Measurements from ENCODE around the gene GGT6. TPM values are rescaled to one million over a fixed set of nuclear protein-coding genes. Genes with fewer than 3 reads are reported as not detected.

GGT6 gene
- total and polyA plus RNA-seq, 2 of the 13 experiments (the other 11 are each of a cell fraction or from before 2014, with no cell fraction given) = 0.16 to 0.80 TPM

DNA sequence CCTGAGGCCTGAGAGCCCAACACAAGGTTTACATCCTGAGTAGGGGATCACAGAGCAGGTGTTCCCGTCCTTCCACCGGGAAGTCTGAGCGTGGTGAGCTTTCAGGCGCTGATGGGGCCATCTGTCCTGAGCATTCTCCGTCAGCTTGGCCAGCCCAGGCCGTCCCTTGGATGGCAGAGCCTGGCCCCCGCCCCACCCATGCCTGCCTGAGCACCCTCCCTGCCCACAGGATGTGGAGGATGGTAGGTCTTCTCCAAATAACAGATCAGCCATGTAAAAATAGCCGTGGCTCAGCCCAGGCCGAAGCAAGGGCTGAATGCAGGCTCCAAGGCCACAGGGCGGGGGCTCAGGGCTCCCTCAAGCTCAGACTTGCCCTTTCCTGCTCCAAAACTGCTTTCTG lies 41.5 kb downstream of the GGT6 start:
- no peak for FAIRE-seq
- Histone ChIP-seq H3K36me3 (replicated peaks in 1 of 2; ENCODE audit: control insufficient read depth in 1 of 2, insufficient read depth in 2 of 2, low read length in 2 of 2) (no peaks in the 10 kb centered on the region), H3K4me1 (ENCODE audit: insufficient read depth, low read length) (peaks cover 15% of the 10 kb centered on the region), H3K4me2 (ENCODE audit: low read depth, low read length) (peak overlapping the region; percentile 46), H2AFZ (ENCODE audit: low read length) (no peak overlapping the region), H3K9me3 (ENCODE audit: low read length) (no peaks in the 10 kb centered on the region), H3K27me3 (ENCODE audit: control insufficient read depth in 1 of 2, insufficient read depth in 2 of 2, low read length in 2 of 2) (peaks cover 10 to 61% of the 10 kb centered on the region in 2 experiments), H4K20me1 (ENCODE audit: insufficient read depth, low read length) (no peaks in the 10 kb centered on the region), H3K27ac (ENCODE audit: extremely low read length, insufficient read depth, low read length) (no peak overlapping the region), H3K4me3 (replicated peaks in 1 of 3; ENCODE audit: insufficient read depth in 1 of 3, low read depth in 2 of 3, low read length in 3 of 3) (no peak overlapping the region; a peak in 1 of 6 replicates), H3K79me2 (ENCODE audit: insufficient read depth, low read length) (no peaks in the 10 kb centered on the region), H3K9ac (ENCODE audit: insufficient read depth, low read depth, low read length) (0 out of 2 replicates have a peak overlapping the region, but pooled peaks have one; percentile 7)
- no peak for TF ChIP-seq TBX3 (IDR thresholded peaks at IDR 0.05; ENCODE audit: borderline replicate concordance)
- TF ChIP-seq, protein P1, sequence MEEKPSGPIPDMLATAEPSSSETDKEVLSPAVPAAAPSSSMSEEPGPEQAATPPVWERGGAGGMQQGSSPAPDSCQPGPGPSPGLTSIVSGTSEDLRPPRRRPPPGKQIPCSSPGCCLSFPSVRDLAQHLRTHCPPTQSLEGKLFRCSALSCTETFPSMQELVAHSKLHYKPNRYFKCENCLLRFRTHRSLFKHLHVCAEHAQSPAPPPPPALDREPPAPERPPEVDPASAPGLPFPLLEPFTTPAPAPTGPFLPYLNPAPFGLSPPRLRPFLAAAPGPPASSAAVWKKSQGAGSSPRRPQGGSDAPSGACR (CRISPR knock-in tag; IDR thresholded peaks at IDR 0.05) = no peak
- no peak for TF ChIP-seq FOXP1 (IDR thresholded peaks at IDR 0.05)
- no peak for TF ChIP-seq FOXP1 (CRISPR knock-in tag; IDR thresholded peaks at IDR 0.05)
- TF ChIP-seq ZFAT (CRISPR knock-in tag; conservative IDR thresholded peaks at IDR 0.05) = no peak
- no peak for TF ChIP-seq ZBTB42 (CRISPR knock-in tag; IDR thresholded peaks at IDR 0.05)
- TF ChIP-seq ZMYM3 (CRISPR knock-in tag; IDR thresholded peaks at IDR 0.05) = no peak
- TF ChIP-seq, protein P2, sequence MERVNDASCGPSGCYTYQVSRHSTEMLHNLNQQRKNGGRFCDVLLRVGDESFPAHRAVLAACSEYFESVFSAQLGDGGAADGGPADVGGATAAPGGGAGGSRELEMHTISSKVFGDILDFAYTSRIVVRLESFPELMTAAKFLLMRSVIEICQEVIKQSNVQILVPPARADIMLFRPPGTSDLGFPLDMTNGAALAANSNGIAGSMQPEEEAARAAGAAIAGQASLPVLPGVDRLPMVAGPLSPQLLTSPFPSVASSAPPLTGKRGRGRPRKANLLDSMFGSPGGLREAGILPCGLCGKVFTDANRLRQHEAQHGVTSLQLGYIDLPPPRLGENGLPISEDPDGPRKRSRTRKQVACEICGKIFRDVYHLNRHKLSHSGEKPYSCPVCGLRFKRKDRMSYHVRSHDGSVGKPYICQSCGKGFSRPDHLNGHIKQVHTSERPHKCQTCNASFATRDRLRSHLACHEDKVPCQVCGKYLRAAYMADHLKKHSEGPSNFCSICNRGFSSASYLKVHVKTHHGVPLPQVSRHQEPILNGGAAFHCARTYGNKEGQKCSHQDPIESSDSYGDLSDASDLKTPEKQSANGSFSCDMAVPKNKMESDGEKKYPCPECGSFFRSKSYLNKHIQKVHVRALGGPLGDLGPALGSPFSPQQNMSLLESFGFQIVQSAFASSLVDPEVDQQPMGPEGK (CRISPR knock-in tag; IDR thresholded peaks at IDR 0.05) = no peak
- TF ChIP-seq FOXC1 (CRISPR knock-in tag; IDR thresholded peaks at IDR 0.05; ENCODE audit: borderline replicate concordance) = no peak
- TF ChIP-seq SOX13 (IDR thresholded peaks at IDR 0.05) = no peak
- no peak for TF ChIP-seq SOX13 (CRISPR knock-in tag; conservative IDR thresholded peaks at IDR 0.05 in 1 of 2, IDR thresholded peaks at IDR 0.05 in 1 of 2)
- TF ChIP-seq, protein P3, sequence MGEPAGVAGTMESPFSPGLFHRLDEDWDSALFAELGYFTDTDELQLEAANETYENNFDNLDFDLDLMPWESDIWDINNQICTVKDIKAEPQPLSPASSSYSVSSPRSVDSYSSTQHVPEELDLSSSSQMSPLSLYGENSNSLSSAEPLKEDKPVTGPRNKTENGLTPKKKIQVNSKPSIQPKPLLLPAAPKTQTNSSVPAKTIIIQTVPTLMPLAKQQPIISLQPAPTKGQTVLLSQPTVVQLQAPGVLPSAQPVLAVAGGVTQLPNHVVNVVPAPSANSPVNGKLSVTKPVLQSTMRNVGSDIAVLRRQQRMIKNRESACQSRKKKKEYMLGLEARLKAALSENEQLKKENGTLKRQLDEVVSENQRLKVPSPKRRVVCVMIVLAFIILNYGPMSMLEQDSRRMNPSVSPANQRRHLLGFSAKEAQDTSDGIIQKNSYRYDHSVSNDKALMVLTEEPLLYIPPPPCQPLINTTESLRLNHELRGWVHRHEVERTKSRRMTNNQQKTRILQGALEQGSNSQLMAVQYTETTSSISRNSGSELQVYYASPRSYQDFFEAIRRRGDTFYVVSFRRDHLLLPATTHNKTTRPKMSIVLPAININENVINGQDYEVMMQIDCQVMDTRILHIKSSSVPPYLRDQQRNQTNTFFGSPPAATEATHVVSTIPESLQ (CRISPR knock-in tag; conservative IDR thresholded peaks at IDR 0.05) = no peak
- no peak for TF ChIP-seq ZNF556 (CRISPR knock-in tag; IDR thresholded peaks at IDR 0.05; ENCODE audit: borderline replicate concordance)
- TF ChIP-seq MLX (CRISPR knock-in tag; IDR thresholded peaks at IDR 0.05) = no peak
- TF ChIP-seq THYN1 (CRISPR knock-in tag; IDR thresholded peaks at IDR 0.05; ENCODE audit: borderline replicate concordance, low read depth) = no peak
- TF ChIP-seq TRIM22 (IDR thresholded peaks at IDR 0.05) = no peak
- ChIA-PET CTCF (ENCODE audit: low intra/inter-chr PET ratio, low total read pairs) (no interaction called here), POLR2A (no interaction called here)
- intact Hi-C loops (cut with micrococcal nuclease; ENCODE audit: unreplicated experiment) = no loop called here
- in situ Hi-C loops (cut with HindIII; ENCODE audit: extremely low pct_ligation_motif_present, low pct_unique_long_range_greater_than_20kb) = no loop called here
- peak; percentile 28 for ATAC-seq
- BruUV-seq (replicated peaks) = no TSS peak
- DNase-seq (ENCODE audit: low spot score) = no peak
- WGBS (ENCODE audit: low lambda C conversion rate) = 13% methylated on average over 3 of the region's 10 CpGs
